Stimulated activated CD4-positive, alpha-beta T cell treated with anti-CD3 and anti-CD28 coated beads, Interleukin-4, amount 100 ng/mL, for 48 hours (primary cell): ENCODE results near the gene GPR152.
"Not testable (repeated sequence)": the region's sequence is repeated elsewhere in the genome, so short reads cannot be mapped to it uniquely, and the experiment has no call there.

Experiments
- DNase-seq, 2 donors: peaks; one replicate each; pipeline ENCODE4 v3.0.0-alpha.2; 2020; ENCODE audit warnings: low read depth in 2 of 2

GPR152 gene

DNA sequence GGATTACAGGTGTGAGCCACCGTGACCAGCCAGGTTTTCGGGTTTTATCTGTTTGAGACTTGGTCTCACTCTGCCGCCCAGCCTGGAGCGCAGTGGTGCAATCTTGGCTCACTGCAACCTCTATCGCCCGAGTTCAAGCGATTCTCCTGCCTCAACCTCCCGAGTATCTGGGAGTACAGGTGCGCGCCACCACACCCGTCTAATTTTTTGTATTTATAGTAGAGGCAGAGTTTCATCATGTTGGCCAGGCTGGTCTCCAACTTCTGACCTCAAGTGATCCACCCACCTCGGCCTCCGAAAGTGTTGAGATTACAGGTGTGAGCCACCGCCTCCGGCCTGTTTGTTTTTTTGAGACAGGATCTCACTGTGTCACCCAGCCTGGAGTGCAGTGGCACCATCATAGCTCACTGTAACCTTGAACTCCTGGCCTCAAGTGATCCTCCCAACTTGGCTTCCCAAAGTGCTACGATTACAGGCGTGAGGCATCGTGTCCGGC is 25.1 kb downstream of the GPR152 start:
- DNase-seq, result not testable (repeated sequence)

GRCh38 chr11:67423891-67424613 is 28.5 kb downstream of the GPR152 start:
- no peak for DNase-seq

- DNase-seq, result no peak
Observed at GRCh38 chr11:67423466-67423865, 29.1 kb downstream of the GPR152 start.

- no peak for DNase-seq
Observed at GRCh38 chr11:67422891-67423290, 29.6 kb downstream of the GPR152 start.

- DNase-seq, result no peak
Observed at GRCh38 chr11:67421430-67422031, 31.0 kb downstream of the GPR152 start.

DNA sequence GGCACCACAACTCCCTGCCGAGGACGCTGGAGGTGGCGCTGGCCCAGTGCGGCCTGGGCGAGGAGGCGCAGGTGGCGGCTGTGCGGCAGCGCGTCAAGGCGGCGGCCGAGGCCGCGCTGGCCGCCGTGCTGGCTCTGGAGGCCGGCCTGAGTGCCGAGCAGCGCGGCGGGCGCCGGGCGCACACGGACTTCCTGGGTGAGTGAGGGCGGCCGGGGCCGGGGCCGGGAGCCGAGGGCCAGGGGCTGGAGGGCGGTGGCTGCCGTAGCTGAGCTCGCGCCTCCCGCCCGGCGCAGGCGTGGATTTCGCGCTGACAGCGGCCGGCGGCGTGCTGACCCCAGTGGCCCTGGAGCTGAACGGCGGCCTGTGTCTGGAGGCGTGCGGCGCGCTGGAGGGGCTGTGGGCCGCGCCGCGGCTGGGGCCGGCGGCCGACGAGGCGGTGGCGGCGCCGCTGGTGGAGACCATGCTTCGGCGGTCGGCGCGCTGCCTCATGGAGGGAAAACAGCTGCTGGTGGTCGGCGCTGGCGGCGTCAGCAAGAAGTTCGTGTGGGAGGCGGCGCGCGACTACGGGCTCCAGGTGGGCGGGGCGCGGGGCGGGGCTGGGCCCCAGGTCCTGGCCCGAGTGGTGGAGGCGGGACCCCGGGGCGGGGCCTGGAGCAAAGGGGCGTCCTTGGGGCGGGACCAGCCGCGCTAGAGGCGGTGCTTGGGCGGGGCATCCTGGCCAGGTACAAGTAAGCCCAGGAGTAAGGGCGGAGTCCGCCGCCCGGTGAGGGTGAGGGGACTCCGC is 31.7 kb downstream of the GPR152 start:
- DNase-seq, result peak; percentile 97 to 99

- no peak for DNase-seq
Observed at GRCh38 chr11:67420147-67420645, 32.3 kb downstream of the GPR152 start.

- DNase-seq, result no peak
Observed at GRCh38 chr11:67419325-67420049, 33.0 kb downstream of the GPR152 start.

GRCh38 chr11:67418476-67419281 is 33.9 kb downstream of the GPR152 start:
- DNase-seq, result no peak

DNA sequence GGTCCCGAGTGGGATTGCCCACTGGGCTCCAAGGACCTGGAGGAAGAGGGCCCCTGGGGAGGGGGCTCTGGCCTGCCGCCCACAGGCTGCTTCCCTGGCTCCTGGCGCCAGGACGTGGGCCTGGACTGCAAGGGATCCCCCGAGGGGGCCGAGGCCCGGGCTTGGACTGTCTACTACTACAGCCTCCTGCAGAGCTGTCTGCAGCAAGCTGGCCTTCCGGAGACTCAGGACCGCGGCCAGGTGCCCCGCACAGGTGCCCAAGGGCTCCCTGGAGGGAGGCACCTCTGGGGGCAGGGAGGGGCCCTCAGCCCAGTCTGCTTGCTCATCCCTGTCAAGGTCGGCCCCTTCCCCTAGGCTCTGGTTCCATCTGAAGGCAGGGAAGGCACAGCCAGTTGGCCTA is 35.1 kb downstream of the GPR152 start:
- DNase-seq, result no peak

DNA sequence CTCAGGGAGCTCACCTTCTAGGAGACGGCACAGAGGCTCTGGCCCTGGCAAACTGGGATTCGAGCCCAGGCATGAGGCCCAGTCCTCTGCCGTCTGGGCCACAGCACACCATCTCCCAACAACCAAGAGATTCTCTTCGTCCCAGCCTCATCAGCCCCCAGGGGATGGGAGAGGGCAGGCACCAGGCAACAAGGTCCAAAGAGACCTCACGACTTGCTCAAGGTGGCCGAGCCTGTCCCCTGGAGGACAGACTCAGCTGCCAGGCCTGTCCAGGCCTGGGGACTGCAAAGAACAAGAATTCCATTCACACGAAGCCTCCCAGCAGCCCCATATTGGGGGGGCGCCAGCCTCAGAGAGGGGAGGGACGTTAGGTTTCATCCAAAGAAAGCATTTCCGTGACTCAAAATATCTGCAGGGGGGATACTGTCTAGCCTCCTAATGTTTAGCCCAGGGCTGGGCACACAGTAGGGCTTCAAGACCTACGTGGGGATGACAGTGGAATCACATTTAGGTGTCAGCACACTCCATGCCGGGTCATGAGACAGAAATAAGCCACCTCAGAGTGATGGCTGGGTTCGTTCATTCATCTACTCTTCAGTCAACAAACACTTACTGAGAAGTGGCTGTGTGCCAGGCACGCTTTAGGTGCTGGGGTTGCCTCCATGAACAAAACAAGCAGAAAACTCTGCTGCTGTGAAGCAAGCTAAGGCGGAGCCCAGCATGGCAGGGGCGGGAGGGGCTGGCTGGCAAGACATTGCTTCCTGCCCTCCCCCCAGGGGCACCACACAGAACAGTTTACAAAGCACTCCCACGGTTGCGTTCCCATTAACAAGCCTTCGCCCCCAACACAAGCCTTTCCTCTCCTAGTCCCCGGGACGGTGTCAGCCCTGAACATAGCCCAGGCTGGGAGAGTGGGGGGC is 35.9 kb downstream of the GPR152 start:
- no peak for DNase-seq

DNA sequence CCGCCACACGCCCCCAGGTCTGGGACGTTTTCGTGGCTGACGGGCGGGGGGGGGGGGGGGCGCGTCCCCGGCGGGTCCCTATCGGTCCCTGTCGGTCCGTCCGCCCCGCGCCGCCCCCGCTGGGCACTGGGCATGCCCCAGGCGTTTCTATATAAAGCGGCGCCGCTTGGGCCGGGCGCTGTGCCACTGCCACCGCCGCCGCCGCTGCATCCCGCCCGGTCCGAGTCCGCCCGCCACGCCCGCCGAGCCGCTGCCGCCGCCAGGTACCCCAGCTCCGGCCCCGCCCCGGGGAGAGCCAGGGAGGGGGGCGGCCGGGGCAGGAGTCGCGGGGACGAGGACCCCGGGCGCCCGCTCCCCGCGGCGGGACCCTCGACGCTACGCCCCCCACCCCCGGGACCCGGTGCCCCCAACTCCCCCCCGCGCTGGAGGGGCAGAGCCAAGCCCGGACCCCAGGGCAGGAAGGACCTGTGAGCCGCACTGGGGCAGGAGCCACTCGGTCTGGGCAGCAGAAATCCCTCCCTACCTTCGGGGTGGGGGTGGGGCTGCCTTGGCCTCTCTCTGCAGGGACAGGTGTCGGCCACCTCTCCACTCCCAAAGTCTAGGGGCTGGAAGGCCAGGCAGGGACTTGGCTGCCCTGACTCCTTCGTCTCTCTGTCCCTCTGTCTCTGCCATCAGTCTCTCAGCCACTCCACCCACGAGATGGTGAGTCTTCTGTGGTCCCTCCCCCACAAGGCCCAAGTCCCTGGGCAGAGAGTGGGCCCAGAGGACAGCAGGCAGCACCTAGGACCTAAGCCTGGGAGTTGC is 36.8 kb downstream of the GPR152 start, which contains the start of gene CARNS1:
Gene CARNS1, plus strand, starts transcription at position 178 of the 804 bp plus-strand sequence. Its CDS starts 522 bp downstream, at position 700.
- DNase-seq, result no peak

- no peak for DNase-seq
Observed at GRCh38 chr11:67413266-67413849, 39.2 kb downstream of the GPR152 start.

DNA sequence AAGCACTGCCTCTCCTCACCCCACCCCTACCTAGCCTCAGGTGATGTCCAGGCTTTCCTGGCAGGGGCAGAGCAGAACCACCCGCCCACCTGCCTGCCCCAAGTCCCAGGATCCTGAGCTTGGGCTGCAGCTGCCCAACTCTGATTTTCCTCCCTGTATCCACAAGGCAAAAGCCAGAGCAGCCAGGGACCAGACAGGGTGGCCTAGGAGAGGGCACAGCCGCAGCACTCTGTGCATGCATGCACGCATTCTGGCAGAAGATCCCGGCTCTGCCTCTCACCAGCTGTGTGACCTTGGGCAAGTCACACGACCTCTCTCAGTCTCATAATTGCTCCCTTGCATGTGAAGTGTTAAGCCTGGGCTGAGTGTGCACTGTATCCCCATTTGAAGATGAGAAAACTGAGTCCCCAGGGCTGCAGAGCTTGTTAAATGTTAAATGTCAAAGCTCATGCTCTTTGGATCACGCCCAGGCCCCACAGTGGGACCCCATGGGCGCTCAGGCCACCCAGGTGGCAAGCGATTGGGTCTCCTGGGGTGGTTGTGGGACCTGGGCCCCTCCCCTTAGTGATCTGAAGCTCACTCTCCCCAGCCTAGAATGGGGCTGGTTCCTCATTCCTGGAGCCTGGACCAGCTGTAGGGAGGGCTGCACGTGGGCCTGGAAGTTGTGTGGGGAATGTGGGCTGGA is 39.9 kb downstream of the GPR152 start:
- no peak for DNase-seq

DNA sequence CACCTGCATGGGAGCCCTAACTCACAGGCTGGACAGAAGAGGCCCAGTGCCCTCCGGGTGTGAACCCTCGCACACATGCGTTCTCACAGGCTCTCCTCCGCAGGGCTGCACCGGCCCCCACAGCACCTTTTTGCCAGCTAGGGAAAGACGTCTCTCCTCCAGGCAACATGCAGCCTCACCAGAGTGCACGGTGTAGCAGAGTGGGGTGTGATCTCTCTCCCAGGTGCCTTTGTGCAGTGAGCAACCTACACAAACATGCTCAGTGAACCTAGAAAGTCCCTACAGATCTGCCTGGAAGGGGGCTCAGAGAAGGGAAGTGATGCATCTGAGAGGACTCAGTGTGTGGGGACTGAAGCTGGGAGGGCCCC is 40.8 kb downstream of the GPR152 start:
- no peak for DNase-seq

- no peak for DNase-seq
Observed at GRCh38 chr11:67410984-67411784, 41.3 kb downstream of the GPR152 start.

GRCh38 chr11:67410369-67410831 is 42.1 kb downstream of the GPR152 start:
- no peak for DNase-seq
